GM12873 (cell line): ENCODE measurements around the gene SCARF1.

Experiments used
- TF ChIP-seq, protein P1 (sequence below): IDR thresholded peaks from 2 replicates; pipeline ENCODE4 v1.5.1; 2012; ENCODE audit warnings: low read depth, mild to moderate bottlenecking, moderate library complexity, low read length, control low read depth; ENCODE audit not compliant: insufficient read depth; ENCODE audit errors: missing control alignments

Gene SCARF1

GRCh38 chr17:1621273-1621954, 24.1 kb downstream of the SCARF1 start:
- TF ChIP-seq, protein P1, sequence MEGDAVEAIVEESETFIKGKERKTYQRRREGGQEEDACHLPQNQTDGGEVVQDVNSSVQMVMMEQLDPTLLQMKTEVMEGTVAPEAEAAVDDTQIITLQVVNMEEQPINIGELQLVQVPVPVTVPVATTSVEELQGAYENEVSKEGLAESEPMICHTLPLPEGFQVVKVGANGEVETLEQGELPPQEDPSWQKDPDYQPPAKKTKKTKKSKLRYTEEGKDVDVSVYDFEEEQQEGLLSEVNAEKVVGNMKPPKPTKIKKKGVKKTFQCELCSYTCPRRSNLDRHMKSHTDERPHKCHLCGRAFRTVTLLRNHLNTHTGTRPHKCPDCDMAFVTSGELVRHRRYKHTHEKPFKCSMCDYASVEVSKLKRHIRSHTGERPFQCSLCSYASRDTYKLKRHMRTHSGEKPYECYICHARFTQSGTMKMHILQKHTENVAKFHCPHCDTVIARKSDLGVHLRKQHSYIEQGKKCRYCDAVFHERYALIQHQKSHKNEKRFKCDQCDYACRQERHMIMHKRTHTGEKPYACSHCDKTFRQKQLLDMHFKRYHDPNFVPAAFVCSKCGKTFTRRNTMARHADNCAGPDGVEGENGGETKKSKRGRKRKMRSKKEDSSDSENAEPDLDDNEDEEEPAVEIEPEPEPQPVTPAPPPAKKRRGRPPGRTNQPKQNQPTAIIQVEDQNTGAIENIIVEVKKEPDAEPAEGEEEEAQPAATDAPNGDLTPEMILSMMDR: no peak

GRCh38 chr17:1620486-1620885, 25.0 kb downstream of the SCARF1 start:
- TF ChIP-seq, protein P1: no peak

- TF ChIP-seq, protein P1: no peak
Observed at GRCh38 chr17:1617620-1618174, 27.8 kb downstream of the SCARF1 start.

GRCh38 chr17:1616101-1616500, 29.4 kb downstream of the SCARF1 start:
- TF ChIP-seq, protein P1: no peak

DNA sequence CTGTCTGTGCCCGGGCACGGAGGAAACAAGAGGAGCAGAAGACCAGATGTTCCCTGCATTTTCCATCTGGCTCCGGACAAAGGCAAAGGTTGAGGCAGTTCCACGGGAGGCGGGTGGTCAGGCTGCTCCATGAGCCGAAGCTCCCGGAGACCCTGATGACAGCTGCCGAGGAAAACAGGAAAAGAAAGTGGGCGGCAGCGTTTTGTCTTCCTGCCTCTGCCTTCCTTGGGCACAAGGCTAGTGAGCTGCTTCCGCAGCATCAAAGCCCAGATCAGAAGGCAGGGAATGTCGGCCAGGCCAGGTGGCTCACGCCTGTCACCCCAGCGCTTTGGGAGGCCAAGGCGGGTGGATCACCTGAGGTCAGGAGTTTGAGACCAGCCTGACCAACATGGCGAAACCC, 33.1 kb downstream of the SCARF1 start:
- TF ChIP-seq, protein P1: no peak

DNA sequence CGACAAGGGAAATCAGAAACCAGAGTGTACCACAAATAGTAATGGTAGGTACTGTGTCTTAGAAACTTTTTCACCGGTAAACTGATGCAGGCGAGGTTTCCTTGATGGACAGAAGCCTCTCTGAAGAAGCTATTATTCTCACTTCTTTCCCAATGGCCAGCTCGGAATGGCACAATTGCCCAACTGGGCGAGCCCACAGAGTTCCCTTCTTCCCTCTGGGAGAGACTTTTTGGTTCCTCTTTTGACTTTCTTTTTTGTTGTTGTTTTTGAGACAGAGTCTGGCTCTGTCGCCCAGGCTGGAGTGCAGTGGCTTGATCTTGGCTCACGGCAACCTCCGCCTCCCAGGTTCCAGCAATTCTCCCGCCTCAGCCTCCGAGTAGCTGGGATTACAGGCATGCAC, 33.8 kb downstream of the SCARF1 start:
- TF ChIP-seq, protein P1: no peak

GRCh38 chr17:1608676-1609075, 36.9 kb downstream of the SCARF1 start:
- TF ChIP-seq, protein P1: no peak
